GM18909 (cell line): ENCODE data around the gene LTA4H.
A peak's percentile ranks its signal among the peaks of the same experiment; 100 is the strongest.
"Not testable (repeated sequence)": the region's sequence is repeated elsewhere in the genome, so short reads cannot be mapped to it uniquely, and the experiment has no call there.

Experiments
- ATAC-seq: cut with Tn5 transposase; IDR thresholded peaks from one replicate; pipeline ENCODE4 v1.9.1; 2021; ENCODE audit warnings: mild to moderate bottlenecking; ENCODE audit not compliant: unreplicated experiment, poor library complexity

The LTA4H gene

DNA sequence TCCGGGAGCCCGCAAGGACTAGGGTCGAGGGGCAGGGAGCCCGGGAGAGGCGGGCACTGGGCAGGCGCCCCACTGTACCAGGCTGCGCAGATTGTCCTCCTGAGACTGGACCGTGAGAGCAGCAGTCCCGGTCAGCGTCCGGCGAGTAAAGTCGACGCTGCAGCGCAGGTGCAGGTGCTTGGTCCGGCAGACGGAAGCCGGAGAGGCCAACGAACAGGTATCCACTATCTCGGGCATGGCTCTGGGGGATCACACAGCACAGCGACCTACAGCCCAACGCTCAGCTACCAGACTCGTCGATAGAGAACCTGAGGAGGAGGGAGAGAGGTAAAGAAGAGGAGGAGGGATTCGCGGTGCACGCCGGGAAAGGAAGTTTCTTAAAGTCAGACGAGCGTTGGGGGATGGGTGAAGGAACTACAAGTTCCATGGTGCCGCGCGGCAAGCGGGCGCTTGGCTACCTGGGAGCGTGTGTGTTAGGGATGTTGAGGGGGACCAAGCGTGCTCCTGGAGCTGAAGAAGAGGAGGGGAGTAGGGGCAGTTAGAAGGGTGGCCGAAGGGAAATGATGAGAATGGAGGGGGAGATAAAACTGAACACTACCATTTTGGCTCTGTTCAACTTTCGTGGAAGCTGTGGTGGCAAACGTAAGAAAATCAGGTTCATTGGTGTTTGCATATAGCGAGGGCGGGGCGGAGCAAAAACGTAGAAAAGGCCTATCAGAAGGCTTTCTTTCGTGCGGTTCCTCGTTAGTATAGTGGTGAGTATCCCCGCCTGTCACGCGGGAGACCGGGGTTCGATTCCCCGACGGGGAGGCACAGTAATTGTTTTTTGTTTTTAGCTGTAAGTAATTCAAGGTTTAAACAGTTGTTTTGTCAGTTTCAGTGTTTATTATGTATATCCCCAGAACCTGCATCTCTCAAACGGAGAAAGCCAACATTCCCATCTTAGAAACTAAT, at the start of gene LTA4H:
LTA4H (minus strand) TSS at position 305 of the 954 bp plus-strand sequence; CDS start at position 237, 68 bp downstream.
- ATAC-seq = peak; percentile 93

DNA sequence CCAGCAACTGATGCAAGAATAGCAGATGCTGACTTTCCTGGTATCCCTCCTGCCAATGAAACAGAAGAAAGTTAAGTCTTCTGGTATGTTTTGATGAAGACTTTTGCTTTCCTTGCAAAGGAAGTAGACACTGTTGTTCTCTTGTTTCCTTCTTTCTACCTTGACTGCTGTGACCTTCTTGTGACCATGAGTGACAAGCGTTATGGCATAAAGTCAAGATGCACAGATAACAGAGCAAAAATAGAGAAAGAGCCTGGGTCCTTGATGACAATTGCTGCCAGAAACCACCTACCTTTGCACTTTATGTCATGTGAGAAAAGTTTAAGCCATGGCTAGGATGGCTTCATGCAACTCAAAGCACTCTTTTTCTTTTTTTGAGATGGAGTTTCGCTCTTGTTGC, 49.2 kb upstream of the LTA4H start:
- ATAC-seq = no peak

DNA sequence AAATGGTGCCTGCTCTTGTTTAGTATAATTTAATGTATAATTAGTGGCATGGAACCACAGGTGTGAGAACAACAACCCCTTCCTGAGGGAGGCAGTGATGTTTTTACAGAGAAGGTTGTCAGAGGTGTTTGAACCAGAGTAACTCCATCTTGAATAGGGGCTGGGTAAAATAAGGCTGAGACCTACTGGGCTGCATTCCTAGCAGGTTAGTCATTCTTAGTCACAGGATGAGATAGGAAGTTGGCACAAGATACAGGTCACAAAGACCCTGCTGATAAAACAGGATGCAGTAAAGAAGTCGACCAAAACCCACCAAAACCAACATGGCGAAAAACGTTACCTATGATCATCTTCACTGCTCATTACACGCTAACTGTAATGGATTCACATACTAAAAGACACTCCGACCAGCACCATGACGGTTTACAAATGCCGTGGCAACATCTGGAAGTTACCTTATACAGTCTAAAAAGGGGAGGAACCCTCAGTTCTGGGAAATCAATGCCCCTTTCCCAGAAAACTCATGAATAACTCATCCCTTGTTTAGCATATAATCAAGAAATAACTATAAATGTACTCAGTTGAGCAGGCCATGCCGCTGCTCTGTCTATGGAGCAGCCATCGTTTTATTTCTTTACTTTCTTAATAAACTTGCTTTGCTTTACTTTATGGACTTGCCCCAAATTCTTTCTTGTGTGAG, 47.8 kb upstream of the LTA4H start:
- ATAC-seq = no peak

DNA sequence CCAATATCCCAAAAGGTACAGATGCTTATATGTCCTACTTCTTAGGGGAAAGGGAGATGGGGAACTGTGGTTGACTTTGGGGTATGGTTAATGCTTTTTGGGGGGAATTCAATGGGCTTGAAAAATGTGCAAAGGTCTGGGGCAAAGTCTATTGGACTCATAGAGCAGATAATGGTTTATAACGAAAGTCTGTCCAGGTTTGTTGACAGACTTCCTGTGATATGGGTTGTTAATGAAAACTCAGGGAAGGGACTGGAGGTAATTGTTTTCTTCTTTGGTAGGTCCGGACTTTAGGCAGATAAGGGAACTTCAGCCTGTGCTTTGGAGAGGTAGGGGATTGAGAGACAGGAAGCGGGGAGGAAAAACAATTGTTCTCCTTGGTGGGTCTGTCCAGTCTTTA, 46.2 kb upstream of the LTA4H start:
- ATAC-seq = no peak

DNA sequence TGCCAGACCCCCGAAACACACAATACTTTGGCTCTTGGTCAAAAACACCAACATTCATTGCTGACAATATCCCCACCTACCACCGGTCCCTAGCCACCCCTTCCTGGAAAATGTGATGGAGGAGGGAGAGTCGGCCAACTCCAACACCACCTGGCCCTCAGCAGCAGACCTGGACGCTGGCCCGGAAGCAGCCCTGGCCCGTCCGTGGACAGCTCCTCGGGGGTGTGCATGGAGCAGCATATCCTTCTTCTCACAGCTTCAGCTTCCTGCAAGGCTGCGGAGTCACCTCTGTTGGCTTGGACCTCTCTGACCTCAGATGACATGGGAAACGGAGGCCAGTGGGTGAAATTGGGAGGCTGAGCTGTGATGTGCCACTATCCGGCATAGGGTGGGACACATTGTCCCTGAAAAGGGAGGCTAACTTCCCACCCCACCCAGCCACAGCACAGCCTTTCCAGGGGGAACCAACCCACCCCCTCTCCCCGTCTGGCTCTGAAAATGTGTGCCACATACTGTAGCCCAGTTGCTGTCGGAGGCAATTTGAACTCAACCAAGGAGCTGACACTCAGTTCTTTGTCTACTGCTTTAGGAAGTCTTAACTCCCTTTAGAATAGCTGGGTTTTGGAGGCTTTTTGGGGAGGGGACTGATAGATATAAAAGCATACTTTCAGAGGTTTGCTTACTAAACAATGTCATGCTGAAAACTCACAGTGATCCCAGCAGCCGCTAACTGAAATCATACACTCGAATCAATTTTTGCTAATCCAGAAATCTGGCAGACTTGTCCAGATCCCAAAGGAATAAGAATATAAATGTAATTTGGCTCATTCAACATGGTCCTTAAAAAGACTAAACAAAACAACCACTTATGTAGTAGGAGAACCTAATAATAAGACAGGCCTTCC, 43.1 kb upstream of the LTA4H start:
- no peak for ATAC-seq

DNA sequence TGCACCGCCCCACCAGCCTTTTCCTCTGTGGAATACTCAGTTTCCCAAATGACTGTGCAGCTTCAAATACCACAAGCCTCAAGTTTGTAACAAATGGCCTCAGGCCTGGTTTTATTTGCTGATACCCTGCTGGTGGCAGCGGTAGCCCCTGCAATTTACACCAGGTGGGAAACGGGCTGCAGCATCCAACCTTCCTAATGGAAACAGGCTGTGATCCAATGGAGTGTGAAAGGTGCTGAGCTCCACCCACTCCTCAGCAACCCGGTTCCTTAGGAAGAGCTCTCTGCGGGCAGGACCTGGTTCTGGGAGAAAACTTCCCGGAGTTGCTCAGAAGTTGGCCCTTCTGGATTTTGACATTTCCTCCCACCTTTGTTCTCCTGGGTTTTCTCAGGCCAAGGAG, 41.7 kb upstream of the LTA4H start:
- ATAC-seq = no peak

DNA sequence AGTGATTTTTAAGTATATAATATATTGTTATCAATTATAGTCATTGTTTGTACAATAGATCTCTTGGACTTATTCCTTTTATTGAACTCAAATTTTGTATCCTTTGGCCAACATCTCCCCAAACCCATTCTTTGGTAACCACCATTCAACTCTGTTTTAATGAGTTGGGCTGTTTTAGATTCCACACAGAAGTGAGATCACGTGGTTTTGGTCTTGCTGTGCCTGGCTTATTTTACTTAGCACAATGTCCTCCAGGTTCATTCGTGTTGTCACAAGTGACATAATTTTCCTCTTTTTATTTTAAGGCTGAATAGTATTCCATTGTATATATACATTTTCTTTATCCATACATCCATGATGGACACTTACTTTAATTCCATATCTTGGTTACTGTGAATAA, 40.2 kb upstream of the LTA4H start:
- no peak for ATAC-seq

DNA sequence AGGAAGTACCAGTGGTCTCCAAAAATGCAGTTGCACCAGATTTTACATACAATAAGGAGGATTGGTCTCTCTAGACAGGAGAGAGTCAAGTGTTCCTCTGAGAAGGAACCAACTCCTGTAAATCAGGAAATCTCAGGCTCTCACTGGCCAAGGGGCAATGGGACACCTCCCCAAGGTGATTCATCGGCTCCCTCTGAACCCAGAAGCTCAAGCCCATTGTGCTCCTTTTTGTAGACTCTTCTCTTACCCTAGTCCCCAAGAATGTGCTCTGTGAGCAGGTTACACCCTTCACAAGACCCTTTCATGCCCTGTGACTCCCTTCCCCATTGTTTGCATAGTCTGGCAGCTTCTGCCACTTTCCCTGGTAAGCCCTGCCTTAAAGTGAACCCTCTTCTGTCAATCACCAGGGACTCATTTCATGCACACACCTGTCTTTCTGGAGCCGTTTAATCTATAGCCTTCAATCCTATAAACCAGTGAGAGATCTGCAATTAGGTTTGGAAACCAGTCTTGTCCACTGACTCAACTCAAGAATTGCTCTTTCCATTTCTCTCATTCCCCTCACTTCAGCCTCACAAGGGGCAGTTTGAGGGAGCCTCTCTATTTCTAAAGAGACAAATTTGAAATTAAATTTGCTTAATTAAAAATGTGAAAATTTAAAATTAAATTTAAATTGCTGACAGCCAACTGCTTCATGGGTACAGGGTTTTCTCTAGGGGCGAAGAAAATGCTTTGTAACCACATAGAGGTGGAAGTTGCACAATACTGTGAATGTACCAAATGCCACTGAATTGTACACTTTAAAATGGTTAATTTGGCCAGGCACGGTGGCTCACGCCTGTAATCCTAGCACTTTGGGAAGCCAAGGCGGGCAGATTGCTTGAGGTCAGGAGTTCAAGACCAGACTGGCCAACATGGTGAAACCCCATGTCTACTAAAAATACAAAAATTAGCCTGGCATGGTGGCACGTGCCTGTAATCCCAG, 38.3 kb upstream of the LTA4H start:
- no peak for ATAC-seq

DNA sequence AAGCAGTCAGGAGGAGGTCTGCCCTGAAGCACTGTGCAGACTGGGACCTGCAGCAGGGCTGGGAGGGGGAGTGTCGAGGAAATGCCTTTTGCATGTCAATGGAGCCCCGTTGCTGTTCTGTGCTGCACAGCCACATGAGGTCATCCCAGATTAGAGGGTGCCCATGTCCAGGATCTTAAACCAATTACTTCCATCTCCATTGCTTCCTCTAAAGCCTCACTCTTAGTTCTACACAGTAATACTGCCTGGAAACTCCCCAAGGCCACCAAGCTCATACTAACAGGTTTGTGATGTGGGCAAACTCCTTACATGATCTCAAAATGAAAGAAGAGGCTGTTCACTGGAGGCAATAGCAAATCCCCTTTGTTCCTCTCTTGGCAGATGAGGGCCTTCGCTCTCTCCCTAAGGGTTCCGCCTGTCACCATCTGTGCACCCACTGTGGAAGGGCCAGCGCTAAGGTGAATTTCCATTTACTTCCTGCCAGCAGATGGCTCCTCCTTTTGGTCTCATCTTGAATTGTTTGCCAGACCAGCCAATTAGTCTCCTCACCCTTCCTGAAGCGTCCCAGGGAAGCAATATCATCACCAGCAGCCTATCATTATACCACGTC, 35.4 kb upstream of the LTA4H start:
- peak; percentile 60 for ATAC-seq

DNA sequence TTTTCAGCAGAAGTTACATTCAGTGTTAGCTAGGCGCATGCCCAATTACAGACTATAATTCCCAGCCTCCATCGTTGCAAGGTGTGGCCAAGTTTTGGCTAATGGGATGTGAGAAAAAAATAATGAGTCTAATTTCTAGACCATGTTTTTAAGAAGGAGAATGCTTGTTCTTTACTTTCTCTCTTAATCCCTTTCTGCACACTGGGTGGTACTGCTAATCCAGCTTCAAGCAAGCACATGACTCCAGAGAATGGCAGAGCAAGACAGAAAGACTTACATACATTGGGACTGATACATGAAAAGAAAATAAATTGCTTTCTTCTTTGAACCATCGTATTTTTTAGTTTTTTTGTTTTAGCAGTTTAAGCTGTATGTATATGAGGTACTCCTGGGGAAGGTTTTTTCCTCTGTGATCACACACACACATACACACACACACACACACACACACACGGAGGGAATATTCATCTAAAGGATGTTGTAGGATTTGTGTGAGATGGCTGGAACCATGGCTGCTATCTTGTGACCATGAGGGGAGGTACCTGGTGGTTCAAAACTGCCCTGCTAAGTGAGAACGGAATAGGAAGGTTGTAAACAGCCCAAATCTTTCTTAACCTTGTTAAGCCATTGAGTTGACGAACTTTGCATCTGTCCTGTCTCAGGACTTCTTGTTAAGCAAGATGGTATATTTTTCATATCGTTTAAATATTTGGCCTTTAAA, 34.3 kb upstream of the LTA4H start:
- no peak for ATAC-seq

DNA sequence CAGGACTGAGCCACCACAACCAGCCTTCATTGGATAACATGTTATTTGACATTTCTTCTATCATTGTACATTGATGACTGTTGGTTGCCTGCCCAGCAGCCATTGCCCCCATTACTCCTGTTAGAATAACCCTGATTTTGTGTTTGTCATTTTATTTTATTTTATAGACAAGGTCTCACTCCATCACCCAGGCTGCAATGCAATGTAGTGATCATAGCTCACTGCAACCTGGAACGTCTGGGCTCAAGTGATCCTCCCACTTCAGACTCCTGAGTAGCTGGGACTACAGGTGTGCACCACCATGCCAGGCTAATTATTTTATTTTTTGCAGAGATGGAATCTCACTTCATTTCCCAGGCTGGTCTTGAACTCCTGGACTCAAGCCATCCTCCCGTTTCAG, 33.2 kb upstream of the LTA4H start:
- no peak for ATAC-seq

DNA sequence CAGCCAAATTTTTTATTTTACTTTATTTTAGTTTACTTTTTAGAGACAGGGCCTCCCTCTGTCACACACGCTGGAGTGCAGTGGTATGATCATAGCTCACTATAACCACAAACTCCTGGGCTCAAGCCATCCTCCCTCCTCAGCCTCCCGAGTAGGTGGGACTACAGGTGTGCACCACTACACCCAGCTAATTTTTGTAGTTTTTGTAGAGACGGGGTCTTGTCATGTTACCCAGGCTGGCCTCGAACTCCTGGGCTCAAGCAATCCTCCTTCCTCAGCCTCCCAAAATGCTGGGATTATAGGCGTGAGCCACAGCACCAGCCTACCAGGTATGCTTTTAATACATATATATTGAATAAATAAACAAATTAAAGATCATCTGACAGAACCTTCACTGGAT, 32.7 kb upstream of the LTA4H start:
- no peak for ATAC-seq

DNA sequence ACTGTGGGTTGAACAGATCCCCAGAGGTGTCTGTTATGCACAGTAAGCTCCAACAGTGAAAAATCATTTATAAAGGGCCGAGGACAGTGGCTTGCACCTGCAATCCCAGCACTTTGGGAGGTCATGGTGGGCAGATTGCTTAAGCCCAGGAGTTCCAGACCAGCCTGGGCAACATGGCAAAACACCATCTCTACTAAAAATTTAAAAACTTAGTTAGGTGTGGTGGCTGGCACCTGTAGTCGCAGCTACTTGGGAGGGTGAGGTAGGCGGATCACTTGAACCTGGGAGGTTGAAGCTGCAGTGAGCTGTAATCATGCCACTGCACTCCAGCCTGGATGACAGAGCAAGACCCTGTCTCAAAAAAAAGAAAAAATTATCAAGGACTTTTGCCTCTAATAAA, 30.4 kb upstream of the LTA4H start:
- not testable (repeated sequence) for ATAC-seq

DNA sequence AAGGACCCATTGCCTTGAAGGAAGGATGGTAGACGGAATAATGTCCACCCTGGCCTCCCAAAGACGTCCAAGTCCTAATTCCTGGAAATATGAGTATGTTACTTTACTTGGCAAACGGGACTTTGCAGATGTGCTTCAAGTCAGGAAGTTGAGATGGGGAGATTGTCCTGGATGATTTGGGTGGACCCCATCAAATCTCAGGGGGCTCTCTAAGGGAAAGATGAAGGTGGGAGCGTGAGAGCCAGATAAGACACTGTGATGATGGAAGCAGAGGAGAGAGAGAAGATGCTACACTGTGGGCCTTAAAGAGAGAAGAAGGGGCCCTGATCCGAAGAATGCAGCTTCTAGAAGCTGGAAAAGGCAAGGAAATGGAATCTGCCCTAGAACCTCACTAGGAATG, 29.6 kb upstream of the LTA4H start:
- ATAC-seq = no peak

DNA sequence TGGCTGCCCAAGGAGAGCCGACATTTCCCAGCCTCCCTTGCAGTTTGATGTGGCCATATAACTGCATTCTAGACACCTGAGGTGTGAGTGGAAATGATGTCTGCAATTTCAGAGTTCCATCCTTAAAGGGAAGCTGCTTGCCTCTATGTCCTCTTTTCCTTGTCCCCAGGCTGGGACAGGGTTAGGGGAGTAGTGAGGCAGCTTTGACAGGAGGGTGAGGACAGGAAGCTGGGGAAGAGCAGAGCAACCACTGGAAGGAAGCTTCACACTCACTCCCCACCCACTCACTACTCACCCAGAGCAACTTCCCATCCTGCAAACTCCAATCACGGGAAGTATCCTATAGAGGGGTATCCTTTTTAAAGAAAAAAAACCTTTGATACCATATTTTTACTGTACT, 28.9 kb upstream of the LTA4H start:
- ATAC-seq = no peak

DNA sequence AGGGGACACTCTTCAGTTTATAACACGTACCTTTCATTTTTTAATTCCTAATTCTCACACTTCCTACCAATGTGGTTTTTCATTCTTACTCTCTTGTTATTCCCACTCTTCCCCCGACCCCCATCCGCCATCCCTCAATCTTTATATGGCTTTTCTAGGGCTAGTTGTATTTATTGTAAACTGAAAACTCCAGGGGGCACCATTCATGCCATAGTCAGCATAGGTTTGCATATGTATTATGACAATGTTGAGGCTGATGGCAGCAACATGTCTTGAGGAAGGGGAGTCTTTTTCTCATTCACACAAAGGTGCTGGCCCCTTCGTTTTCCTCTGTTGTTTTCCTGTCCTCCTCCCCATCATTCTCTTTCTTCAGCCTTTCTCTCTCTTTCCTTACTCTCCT, 27.7 kb upstream of the LTA4H start:
- ATAC-seq = no peak

DNA sequence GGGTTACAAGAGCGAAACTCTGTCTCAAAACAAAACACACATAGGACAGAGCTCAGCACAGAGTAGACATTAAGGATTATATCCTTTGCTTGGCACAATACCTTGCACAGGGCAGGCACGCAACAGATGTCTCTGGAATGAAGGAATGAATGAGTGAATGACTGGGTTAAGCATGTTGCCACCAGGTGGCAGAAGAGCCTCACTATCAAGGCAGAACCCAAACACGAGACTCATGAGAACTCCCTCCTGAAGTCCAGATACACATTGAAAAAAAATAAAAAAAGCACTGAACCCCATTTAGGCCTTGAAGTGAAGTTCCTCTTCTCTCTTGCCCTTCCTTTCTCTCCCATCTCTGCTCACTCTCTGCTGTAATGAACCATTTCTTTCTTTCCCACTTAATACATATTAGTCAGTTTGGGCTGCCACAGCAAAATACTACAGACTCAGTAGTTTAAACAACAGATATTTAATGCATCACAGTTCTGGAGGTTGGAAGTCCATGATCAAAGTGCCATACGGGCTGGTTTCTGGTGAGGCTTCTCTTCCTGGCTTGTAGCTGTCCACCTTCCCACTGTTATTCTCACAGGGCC, 26.6 kb upstream of the LTA4H start:
- ATAC-seq = peak; percentile 74

DNA sequence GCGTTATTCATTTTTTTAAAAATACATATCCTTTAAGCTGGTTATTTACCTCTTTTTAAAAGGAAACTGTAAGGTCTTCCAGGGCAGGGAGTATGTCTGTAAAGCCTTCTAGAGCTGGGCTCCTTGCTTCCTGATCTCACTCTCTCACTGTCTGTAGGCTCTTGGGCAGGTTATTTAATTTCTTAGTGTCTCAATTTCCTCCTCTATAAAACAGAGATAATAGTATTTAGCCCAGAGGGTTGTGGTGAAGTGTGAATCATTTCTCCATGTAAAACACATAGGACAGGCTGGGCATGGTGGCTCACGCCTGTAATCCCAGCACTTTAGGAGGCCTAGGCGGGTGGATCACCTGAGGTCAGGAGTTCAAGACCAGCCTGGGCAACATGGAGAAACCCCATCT, 25.9 kb upstream of the LTA4H start:
- ATAC-seq = no peak
